Natural killer cell (primary cell): ENCODE results near the gene KCNQ1OT1. TPM values are rescaled to one million over a fixed set of nuclear protein-coding genes. Genes with fewer than 3 reads are reported as not detected.

Experiments
- ATAC-seq, 3 donors: fragments of 150-1000 bp in 2 of 3; fragments of 200-7000 bp in 1 of 3; cut with Tn5 transposase; 1 replicate in 1 of 3; 2 replicates in 2 of 3; pipeline ENCODE4 v1.10.0; 2021; ENCODE audit warnings: mild to moderate bottlenecking in 2 of 3, moderate library complexity in 2 of 3
- DNase-seq, 2 donors: peaks; one replicate each; pipeline versions ENCODE4 v3.0.0 to v3.0.0-alpha.2; 2013 to 2021; ENCODE audit warnings: mixed read lengths in 1 of 2
- H3K27ac ChIP-seq: one replicate; pipeline ENCODE4 v1.5.1; 2013; ENCODE audit warnings: mild to moderate bottlenecking, low read length
- H3K27me3 ChIP-seq: one replicate; pipeline ENCODE4 v1.6.1; 2013; ENCODE audit warnings: low read length; ENCODE audit not compliant: control insufficient read depth, insufficient read depth
- H3K36me3 ChIP-seq: one replicate; pipeline ENCODE4 v1.6.1; 2013; ENCODE audit warnings: low read length; ENCODE audit not compliant: control insufficient read depth, insufficient read depth
- H3K4me1 ChIP-seq: one replicate; pipeline ENCODE4 v1.6.1; 2013; ENCODE audit warnings: low read length; ENCODE audit not compliant: control insufficient read depth, insufficient read depth
- H3K4me3 ChIP-seq: one replicate; pipeline ENCODE4 v1.5.1; 2013; ENCODE audit warnings: low read length
- H3K9me3 ChIP-seq: one replicate; pipeline ENCODE4 v1.6.1; 2013; ENCODE audit warnings: low read length; ENCODE audit not compliant: control insufficient read depth, insufficient read depth
- H3K27ac Mint-ChIP-seq, 2 donors: one replicate each; pipeline ENCODE4 v1.8.0; 2022; ENCODE audit warnings: mild to moderate bottlenecking in 2 of 2, mixed read lengths in 2 of 2, moderate library complexity in 1 of 2
- H3K27me3 Mint-ChIP-seq, 2 donors: one replicate each; pipeline ENCODE4 v1.8.0; 2022; ENCODE audit warnings: low read depth in 2 of 2, mixed read lengths in 2 of 2
- H3K36me3 Mint-ChIP-seq: one replicate; pipeline ENCODE4 v1.8.0; 2022; ENCODE audit warnings: mixed read lengths
- H3K4me1 Mint-ChIP-seq, 2 donors: one replicate each; pipeline ENCODE4 v1.8.0; 2022; ENCODE audit warnings: mixed read lengths in 2 of 2
- H3K4me3 Mint-ChIP-seq: one replicate; pipeline ENCODE4 v1.8.0; 2022; ENCODE audit warnings: mild to moderate bottlenecking, moderate library complexity, mixed read lengths
- H3K9me3 Mint-ChIP-seq, 2 donors: one replicate each; pipeline ENCODE4 v1.8.0; 2022; ENCODE audit warnings: mixed read lengths in 2 of 2
- WGBS: methylation state at CpG from one replicate; pipeline ENCODE4 v1.1.7; 2013; ENCODE audit warnings: missing lambda C conversion rate; ENCODE audit not compliant: insufficient coverage; 5-methylcytosine and 5-hydroxymethylcytosine counted together
- intact Hi-C: fragments of 100-400 bp; cut with micrococcal nuclease; formaldehyde crosslinking; loops from one replicate; pipeline ENCODE4 v1.14.2; 2022
- total RNA-seq, 4 donors: library from RNA; stranded (reverse); fragments of 120-200 nt in 1 of 4; gene quantifications; one replicate each; pipeline versions ENCODE4 v1.2.3 to v1.2.4, GENCODE V29; 2013 to 2022
- TF ChIP-seq, protein P1 (sequence below): fragments of 200-600 bp; IDR thresholded peaks from one replicate; pipeline ENCODE4 v1.8.0; 2022; ENCODE audit warnings: antibody characterized with exemption

Gene KCNQ1OT1
- total RNA-seq, 3 donors from 2014 or later (not counting 1 experiment from before 2014, with no cell fraction given): 0.72 to 0.78 (median 0.75) TPM

DNA sequence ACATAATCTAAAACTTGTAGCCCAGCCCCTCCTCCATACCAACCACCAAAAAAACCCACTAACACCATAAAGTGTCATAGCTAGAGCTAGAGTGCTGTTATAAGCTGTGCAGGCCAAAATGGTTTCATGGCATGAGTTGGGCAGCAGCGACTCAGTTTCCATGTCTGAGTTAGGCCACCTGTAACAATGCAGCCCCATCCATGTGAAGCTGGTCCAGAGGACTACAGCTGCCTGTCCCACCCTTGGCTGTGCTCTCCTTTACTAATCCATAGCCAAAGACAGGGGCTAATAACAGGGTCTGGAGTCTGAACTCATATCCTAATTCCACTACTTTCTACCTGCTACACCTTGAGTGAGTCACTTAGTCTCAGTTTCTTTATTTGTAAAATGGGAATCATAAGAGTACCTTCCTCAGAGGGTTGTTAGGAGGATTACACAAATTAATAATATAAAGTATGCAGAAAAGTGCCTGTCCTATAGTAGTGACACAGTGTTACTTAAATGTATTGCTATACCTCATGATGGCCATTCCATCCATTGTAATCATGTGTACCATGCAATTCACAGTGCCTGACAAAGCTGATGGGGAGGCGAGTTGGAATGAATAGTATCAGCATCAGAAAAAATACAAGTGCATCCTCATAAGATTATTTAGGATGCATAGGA, 20.6 kb downstream of the KCNQ1OT1 start:
- no peaks in the 10 kb centered on the region for H3K36me3 ChIP-seq
- no peaks in the 10 kb centered on the region for H3K4me1 Mint-ChIP-seq
- TF ChIP-seq, protein P1, sequence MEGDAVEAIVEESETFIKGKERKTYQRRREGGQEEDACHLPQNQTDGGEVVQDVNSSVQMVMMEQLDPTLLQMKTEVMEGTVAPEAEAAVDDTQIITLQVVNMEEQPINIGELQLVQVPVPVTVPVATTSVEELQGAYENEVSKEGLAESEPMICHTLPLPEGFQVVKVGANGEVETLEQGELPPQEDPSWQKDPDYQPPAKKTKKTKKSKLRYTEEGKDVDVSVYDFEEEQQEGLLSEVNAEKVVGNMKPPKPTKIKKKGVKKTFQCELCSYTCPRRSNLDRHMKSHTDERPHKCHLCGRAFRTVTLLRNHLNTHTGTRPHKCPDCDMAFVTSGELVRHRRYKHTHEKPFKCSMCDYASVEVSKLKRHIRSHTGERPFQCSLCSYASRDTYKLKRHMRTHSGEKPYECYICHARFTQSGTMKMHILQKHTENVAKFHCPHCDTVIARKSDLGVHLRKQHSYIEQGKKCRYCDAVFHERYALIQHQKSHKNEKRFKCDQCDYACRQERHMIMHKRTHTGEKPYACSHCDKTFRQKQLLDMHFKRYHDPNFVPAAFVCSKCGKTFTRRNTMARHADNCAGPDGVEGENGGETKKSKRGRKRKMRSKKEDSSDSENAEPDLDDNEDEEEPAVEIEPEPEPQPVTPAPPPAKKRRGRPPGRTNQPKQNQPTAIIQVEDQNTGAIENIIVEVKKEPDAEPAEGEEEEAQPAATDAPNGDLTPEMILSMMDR: no peak
- no peak overlapping the region for H3K27ac Mint-ChIP-seq
- ATAC-seq: no peak
- H3K4me1 ChIP-seq: no peaks in the 10 kb centered on the region
- no peak for DNase-seq
- H3K9me3 ChIP-seq: no peaks in the 10 kb centered on the region
- H3K27me3 ChIP-seq: no peaks in the 10 kb centered on the region
- no peak overlapping the region for H3K4me3 Mint-ChIP-seq
- intact Hi-C loops: no loop called here
- H3K36me3 Mint-ChIP-seq: no peaks in the 10 kb centered on the region
- 82% methylated on average over 2 of the region's 2 CpGs for WGBS
- H3K4me3 ChIP-seq: no peak overlapping the region
- no peaks in the 10 kb centered on the region for H3K9me3 Mint-ChIP-seq
- no peaks in the 10 kb centered on the region for H3K27me3 Mint-ChIP-seq
- no peak overlapping the region for H3K27ac ChIP-seq

DNA sequence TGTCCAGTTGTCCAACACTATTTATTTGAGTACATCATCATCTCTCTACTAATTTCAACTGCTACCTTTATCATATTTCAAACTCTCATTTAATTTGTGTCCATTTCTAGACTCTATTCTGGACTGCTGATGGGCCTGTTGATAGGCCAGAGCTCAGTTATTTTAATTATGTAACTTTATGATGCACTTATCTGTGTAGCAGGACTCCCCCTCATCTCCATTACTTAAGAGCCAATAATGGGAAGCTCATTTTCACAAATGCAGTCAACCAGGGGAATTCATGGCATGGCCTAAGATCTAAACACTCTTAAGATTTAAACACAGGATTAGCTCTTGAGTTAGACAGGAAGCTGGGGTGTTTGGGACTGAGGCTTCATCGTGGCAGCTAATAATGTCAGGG, 21.4 kb downstream of the KCNQ1OT1 start:
- DNase-seq (no peak), ATAC-seq (no peak)
- H3K4me3 ChIP-seq: no peak overlapping the region
- no peak overlapping the region for H3K27ac ChIP-seq
- intact Hi-C loops: no loop called here
- no peaks in the 10 kb centered on the region for H3K27me3 ChIP-seq
- WGBS: 70% methylated on average over 1 of the region's 1 CpG
- H3K4me1 ChIP-seq: no peaks in the 10 kb centered on the region
- TF ChIP-seq, protein P1: no peak
- Mint-ChIP-seq H3K4me3 (no peak overlapping the region), H3K36me3 (no peaks in the 10 kb centered on the region), H3K27ac (no peak overlapping the region), H3K9me3 (no peaks in the 10 kb centered on the region), H3K27me3 (no peaks in the 10 kb centered on the region), H3K4me1 (no peaks in the 10 kb centered on the region)
- H3K9me3 ChIP-seq: no peaks in the 10 kb centered on the region
- no peaks in the 10 kb centered on the region for H3K36me3 ChIP-seq

DNA sequence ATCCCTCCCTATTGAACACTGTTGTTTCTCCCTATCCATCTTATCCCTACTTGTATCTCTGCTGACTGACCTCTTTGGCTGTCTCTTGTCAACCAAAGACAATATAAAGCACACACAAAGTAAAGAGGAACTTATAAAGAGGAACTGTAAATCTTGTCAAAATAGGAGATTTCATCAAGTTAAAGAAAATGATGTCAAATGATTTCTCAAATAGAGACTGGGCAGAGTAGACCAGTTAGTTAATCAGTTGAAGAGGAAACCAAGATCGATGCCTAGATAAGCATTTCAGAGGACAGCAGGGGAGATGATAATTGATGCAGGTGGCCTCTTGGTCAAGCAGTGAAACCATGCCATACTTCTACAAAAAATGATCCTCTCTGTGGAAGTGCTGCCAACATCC, 22.7 kb downstream of the KCNQ1OT1 start:
- whole genome bisulfite sequencing: 25% methylated on average over 1 of the region's 1 CpG
- Histone ChIP-seq H3K4me1 (no peaks in the 10 kb centered on the region), H3K27ac (no peak overlapping the region), H3K9me3 (no peaks in the 10 kb centered on the region), H3K4me3 (no peak overlapping the region), H3K36me3 (no peaks in the 10 kb centered on the region), H3K27me3 (no peaks in the 10 kb centered on the region)
- no peak overlapping the region for H3K27ac Mint-ChIP-seq
- H3K9me3 Mint-ChIP-seq: no peaks in the 10 kb centered on the region
- H3K4me1 Mint-ChIP-seq: no peaks in the 10 kb centered on the region
- H3K4me3 Mint-ChIP-seq: no peak overlapping the region
- no peaks in the 10 kb centered on the region for H3K36me3 Mint-ChIP-seq
- no peaks in the 10 kb centered on the region for H3K27me3 Mint-ChIP-seq
- intact Hi-C loops: no loop called here
- ATAC-seq (peak in 1 of 3 donors; percentile 62), DNase-seq (no peak)
- TF ChIP-seq, protein P1: no peak

DNA sequence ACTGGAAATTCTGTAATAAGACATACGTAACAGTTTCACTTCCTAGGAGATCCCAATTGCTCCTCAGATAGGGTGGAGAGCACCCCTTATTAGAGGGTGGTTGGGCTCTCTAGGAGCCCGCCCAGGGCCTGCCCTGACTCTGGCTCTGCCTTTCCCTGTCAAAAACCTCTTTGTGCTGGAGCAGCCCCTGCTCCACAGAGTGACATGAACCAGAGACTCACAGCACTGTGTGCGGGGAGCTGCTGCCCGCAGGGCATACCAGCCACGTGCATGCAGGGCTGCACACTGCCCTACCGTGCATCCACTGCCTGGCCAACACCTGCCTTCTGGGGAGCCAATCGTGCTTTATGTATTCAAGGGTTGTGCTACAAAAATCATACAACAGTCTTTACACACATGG, 24.3 kb downstream of the KCNQ1OT1 start:
- H3K36me3 ChIP-seq: no peaks in the 10 kb centered on the region
- WGBS: 82% methylated on average over 7 of the region's 7 CpGs
- no peaks in the 10 kb centered on the region for H3K4me1 ChIP-seq
- Mint-ChIP-seq H3K4me3 (no peak overlapping the region), H3K4me1 (no peaks in the 10 kb centered on the region), H3K36me3 (no peaks in the 10 kb centered on the region), H3K27me3 (no peaks in the 10 kb centered on the region), H3K27ac (no peak overlapping the region), H3K9me3 (no peaks in the 10 kb centered on the region)
- intact Hi-C loops: no loop called here
- no peak overlapping the region for H3K27ac ChIP-seq
- no peaks in the 10 kb centered on the region for H3K9me3 ChIP-seq
- DNase-seq (no peak), ATAC-seq (no peak)
- H3K27me3 ChIP-seq: no peaks in the 10 kb centered on the region
- no peak overlapping the region for H3K4me3 ChIP-seq
- TF ChIP-seq, protein P1: no peak
